Panc1 (cell line): ENCODE measurements around the gene CHURC1.

Experiments used
- CTCF ChIP-seq: fragments of 450-650 bp; IDR thresholded peaks from 2 replicates; pipeline ENCODE4 v1.5.1; 2017; ENCODE audit warnings: mild to moderate bottlenecking
- POLR2AphosphoS5 ChIP-seq: IDR thresholded peaks from 2 replicates; pipeline ENCODE4 v1.6.1; 2012; ENCODE audit warnings: mild to moderate bottlenecking, low read depth, low read length, moderate library complexity
- REST ChIP-seq, 2 experiments: IDR thresholded peaks; 2 replicates each; pipeline ENCODE4 v1.6.1; 2011 to 2012; ENCODE audit warnings: low read depth in 2 of 2, control low read depth in 1 of 2, low read length in 1 of 2, mild to moderate bottlenecking in 1 of 2, moderate library complexity in 1 of 2; ENCODE audit not compliant: insufficient read depth in 1 of 2
- SIN3A ChIP-seq: IDR thresholded peaks from 2 replicates; pipeline ENCODE4 v1.6.1; 2012; ENCODE audit warnings: low read depth, mild to moderate bottlenecking, low read length, moderate library complexity, borderline replicate concordance; ENCODE audit not compliant: insufficient read depth
- TCF7L2 ChIP-seq: IDR thresholded peaks from 2 replicates; pipeline ENCODE4 v1.6.1; 2011; ENCODE audit warnings: mild to moderate bottlenecking, low read depth, low read length, inconsistent platforms

GRCh38 chr14:64958201-64958600, 43.9 kb downstream of the CHURC1 start:
- no peak for TF ChIP-seq CTCF
- TF ChIP-seq TCF7L2 = no peak
- no peak for TF ChIP-seq SIN3A
- TF ChIP-seq POLR2AphosphoS5 = no peak
- TF ChIP-seq REST (IDR thresholded peaks at IDR 0.05; ENCODE audit: insufficient read depth in 1 of 2, low read depth in 2 of 2, low read length in 1 of 2) = no peak
